Stimulated activated naive CD4-positive, alpha-beta T cell treated with Interleukin-2 at 50 U/mL for 16 hours (primary cell): ENCODE measurements around the gene OSGIN1.
"Not testable (repeated sequence)": the region's sequence is repeated elsewhere in the genome, so short reads cannot be mapped to it uniquely, and the experiment has no call there.

ENCODE experiments used
- DNase-seq: peaks from one replicate; lab custom pipeline; 2025; lab: John Stamatoyannopoulos, UW

Gene OSGIN1

GRCh38 chr16:83940630-83941378, 12.2 kb upstream of the OSGIN1 start:
- DNase-seq = no peak

- not testable (repeated sequence) for DNase-seq
Measured at GRCh38 chr16:83941546-83941945, 11.5 kb upstream of the OSGIN1 start.

- DNase-seq = no peak
Measured at GRCh38 chr16:83942074-83942473, 11.0 kb upstream of the OSGIN1 start.

- no peak for DNase-seq
Measured at GRCh38 chr16:83942815-83943515, 10.1 kb upstream of the OSGIN1 start.

GRCh38 chr16:83943516-83944050, 9.5 kb upstream of the OSGIN1 start:
- DNase-seq = no peak

GRCh38 chr16:83945587-83945986, 7.5 kb upstream of the OSGIN1 start:
- DNase-seq = no peak

GRCh38 chr16:83946154-83946780, 6.8 kb upstream of the OSGIN1 start:
- DNase-seq = no peak

- DNase-seq = no peak
Measured at GRCh38 chr16:83946781-83947566, 6.1 kb upstream of the OSGIN1 start.

GRCh38 chr16:83947642-83948234, 5.3 kb upstream of the OSGIN1 start:
- no peak for DNase-seq

- no peak for DNase-seq
Measured at GRCh38 chr16:83948914-83949723, 3.9 kb upstream of the OSGIN1 start.

GRCh38 chr16:83949724-83950001, 3.4 kb upstream of the OSGIN1 start:
- no peak for DNase-seq

- DNase-seq = not testable (repeated sequence)
Measured at GRCh38 chr16:83950862-83951399, 2.1 kb upstream of the OSGIN1 start.

GRCh38 chr16:83951544-83951943, 1.5 kb upstream of the OSGIN1 start:
- no peak for DNase-seq

GRCh38 chr16:83952587-83952939, 477 bp upstream of the OSGIN1 start:
- no peak for DNase-seq

GRCh38 chr16:83953796-83954576, 946 bp downstream of the OSGIN1 start:
- no peak for DNase-seq

- no peak for DNase-seq
Measured at GRCh38 chr16:83954577-83955016, 1.6 kb downstream of the OSGIN1 start.

GRCh38 chr16:83955218-83956130, 2.4 kb downstream of the OSGIN1 start:
- DNase-seq = no peak

- DNase-seq = peak; percentile 56
Measured at GRCh38 chr16:83956336-83957289, 3.6 kb downstream of the OSGIN1 start.
